Embryonic facial prominence (tissue), 1 donor: ENCODE results near the gene SBK3.
A peak's percentile ranks its signal among the peaks of the same experiment; 100 is the strongest.
"Not testable (repeated sequence)": the region's sequence is repeated elsewhere in the genome, so short reads cannot be mapped to it uniquely, and the experiment has no call there.

Source experiments
- DNase-seq: peaks from one replicate; pipeline ENCODE4 v3.0.0-alpha.2; 2016; ENCODE audit errors: extremely low spot score

SBK3 gene, protein sequence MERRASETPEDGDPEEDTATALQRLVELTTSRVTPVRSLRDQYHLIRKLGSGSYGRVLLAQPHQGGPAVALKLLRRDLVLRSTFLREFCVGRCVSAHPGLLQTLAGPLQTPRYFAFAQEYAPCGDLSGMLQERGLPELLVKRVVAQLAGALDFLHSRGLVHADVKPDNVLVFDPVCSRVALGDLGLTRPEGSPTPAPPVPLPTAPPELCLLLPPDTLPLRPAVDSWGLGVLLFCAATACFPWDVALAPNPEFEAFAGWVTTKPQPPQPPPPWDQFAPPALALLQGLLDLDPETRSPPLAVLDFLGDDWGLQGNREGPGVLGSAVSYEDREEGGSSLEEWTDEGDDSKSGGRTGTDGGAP

DNA sequence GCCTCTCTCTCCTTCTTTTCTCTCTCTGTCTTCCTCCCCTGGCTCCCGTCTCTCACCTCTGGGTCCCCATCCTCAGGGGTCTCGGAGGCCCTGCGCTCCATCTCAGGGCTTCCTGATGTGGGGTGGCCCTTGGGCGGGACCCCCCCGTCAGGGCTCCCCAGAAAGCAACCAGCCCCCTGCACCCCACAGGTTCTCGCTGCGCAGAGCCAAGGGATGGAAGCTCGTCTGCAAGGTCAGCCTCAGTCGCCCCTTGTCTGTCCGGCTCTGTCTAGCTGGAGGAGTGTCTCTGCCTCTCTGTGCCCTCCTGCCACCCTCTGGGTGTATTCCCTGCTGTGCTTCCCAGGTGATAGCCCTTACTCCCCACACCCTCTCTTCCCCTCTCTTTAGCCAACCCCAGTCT lies at the start of gene SBK3:
SBK3 (minus strand) TSS at position 101 of the 400 bp plus-strand sequence; CDS start at position 101, 0 bp downstream.
- DNase-seq: no peak

DNA sequence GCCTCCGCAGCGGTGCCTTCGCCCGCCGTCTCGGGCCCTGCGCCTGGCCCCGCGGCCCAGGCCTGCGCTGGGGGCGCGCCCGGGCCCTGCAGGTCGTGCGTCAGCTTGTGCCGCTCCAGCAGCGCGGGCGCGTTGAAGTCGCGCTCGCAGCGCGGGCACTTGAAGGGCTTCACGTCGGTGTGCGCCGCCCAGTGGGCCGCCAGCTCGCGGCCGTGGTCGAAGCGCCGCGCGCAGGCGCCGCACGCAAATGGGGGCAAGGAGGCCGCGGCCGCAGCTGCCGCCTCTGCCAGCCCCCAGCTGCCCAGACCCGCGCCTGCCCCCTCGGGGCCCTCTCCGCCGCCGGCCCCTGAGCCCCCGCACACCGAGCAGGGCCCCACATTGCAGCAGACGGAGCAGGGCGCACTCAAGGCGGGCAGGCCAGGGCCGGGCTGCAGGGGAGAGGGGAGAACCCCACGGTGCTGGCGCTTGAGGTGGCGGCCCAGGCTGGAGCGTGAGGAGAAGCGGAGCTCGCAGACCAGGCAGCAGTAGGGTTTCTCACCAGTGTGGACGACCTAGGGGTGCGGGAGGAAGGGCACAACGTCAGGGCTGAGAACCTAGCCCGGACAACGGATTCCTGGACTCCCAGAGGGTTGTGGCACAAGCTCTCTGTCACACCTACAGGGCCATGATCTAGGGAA lies 47.9 kb upstream of the SBK3 start:
- DNase-seq: no peak

- DNase-seq: no peak
These were observed 47.2 kb upstream of the SBK3 start for GRCh38 chr19:55592391-55593090.

DNA sequence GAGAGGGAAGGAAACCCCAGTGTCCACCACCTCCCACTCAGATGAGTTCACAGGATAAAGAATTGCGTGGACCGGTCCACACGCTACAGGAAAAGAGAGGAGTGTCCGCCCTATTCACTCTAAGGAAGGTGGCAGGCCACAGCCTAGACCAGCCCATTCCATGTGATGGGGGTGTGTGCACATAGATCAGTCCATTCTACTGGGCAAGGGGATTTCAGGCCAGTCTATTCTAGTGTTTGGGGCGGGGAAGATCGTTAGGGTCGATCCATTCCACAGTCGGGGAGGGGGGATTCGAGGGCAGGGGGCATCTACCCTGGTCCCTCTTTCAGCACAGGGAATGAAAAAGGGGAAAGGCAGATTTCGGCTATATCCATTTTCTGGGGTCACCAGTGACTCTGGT lies 46.2 kb upstream of the SBK3 start:
- no peak for DNase-seq

GRCh38 chr19:55590617-55591016 lies 45.3 kb upstream of the SBK3 start:
- DNase-seq: no peak

GRCh38 chr19:55590109-55590508 lies 44.8 kb upstream of the SBK3 start:
- DNase-seq: no peak

- DNase-seq: no peak
These were observed 43.4 kb upstream of the SBK3 start for GRCh38 chr19:55588738-55589137.

DNA sequence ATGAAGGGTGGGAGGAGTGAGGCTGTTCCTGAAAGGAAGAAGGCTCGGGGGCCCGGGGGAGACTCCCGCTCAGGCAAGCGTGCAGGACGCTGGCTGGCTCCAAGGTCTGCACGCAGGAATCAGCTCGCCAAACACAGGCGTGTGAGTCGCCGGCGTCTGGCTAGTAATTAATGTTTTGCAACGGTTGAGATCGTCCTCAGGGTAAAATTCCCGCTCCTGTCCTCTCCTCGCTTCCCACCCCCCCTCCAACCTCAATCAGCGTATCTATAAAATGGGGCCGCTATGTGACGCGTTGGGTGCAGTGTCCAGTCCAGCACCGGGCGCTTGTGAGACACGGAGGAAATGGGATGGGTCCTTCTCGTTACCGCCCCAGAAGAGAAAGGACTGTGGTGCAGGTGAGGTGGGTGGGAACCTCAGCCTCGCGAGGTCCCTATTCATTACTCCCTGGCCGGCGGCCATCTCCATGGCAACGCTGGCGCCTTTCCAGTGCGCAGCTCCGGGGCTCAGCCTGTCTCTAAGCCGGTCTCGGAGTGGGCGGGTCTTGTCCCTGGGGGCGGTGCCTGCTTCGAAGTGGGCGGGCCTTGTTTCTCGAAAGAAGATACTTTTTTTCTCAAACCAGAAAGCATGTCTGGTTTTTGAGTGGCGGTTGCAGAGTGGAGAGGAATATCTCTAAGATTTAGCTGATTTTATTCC lies 41.8 kb upstream of the SBK3 start:
- DNase-seq: peak; percentile 86

GRCh38 chr19:55585658-55586339 lies 40.5 kb upstream of the SBK3 start:
- peak; percentile 84 for DNase-seq

DNA sequence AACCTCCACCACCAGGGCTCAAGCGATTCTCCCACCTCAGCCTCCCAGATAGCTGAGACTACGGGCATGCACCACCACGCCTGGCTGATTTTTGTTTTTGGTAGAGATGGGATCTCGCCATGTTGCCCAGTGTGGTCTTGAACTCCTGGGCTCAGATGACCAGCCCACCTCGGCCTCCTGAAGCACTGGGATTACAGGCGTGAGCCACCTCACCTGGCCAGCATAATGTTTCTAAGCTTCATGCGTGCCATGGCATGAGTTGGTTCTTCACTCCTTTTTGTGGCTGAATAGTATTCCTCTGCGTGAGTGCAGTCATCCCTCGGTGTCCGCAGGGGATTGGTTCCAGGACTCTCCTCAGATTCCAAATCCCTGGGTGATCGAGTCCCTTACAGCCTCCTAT lies 39.5 kb upstream of the SBK3 start:
- no peak for DNase-seq

- DNase-seq: not testable (repeated sequence)
These were observed 38.6 kb upstream of the SBK3 start for GRCh38 chr19:55583897-55584296.

DNA sequence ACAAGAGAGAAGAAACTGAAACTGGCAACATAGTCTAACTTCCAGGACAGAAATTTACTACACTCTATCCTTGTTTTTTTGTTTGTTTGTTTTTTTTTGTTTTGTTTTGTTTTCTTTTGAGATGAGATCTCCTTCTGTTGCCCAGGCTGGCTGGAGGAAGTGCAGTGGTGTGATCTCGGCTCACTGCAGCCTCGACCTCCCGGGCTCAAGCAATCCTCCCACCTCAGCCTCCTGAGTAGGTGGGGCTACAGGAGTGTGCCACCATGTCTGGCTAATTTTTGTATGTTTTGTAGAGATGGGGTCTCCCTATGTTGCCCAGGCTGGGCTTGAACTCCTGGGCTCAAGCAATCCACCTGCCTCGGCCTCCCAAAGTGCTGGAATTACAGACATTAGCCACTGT lies 36.9 kb upstream of the SBK3 start:
- DNase-seq: not testable (repeated sequence)

GRCh38 chr19:55581823-55582223 lies 36.5 kb upstream of the SBK3 start:
- no peak for DNase-seq

DNA sequence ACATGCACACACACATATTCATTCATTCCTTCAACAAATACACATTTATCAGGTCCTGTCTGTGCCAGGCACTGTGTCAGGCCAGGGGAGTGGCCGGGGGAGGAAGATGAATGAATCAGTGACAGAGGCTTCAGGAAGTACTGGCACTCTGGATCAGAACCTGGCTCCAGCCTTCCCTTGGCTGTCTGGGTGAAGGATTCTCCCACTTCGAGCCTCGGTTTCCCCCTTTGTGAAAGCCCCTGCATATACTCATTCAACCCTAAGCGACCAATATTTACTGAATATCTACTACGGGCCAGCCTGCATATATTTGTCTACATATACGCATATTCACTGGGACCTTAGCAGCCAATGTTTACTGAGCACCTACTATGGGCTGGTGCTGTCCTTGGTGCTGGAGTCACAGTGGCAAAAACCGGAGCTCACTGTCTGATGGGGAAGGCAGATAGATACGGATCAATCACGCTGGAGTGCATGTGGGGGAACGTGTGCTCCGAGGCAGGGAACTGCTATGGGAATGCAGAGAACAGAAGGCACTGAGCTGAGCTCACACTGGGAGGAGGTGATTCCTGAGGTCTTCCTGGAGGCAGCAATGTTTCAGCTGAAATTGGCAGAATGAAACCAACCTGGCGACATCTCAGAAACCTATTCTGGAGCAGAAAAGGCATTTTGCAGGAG lies 35.9 kb upstream of the SBK3 start:
- DNase-seq: no peak

GRCh38 chr19:55580628-55581144 lies 35.3 kb upstream of the SBK3 start, which contains the start of gene ZNF579:
Gene ZNF579 (minus strand): TSS chr19:55580848. CDS start chr19:55579639, 1,209 bp downstream.
- peak; percentile 73 for DNase-seq

DNA sequence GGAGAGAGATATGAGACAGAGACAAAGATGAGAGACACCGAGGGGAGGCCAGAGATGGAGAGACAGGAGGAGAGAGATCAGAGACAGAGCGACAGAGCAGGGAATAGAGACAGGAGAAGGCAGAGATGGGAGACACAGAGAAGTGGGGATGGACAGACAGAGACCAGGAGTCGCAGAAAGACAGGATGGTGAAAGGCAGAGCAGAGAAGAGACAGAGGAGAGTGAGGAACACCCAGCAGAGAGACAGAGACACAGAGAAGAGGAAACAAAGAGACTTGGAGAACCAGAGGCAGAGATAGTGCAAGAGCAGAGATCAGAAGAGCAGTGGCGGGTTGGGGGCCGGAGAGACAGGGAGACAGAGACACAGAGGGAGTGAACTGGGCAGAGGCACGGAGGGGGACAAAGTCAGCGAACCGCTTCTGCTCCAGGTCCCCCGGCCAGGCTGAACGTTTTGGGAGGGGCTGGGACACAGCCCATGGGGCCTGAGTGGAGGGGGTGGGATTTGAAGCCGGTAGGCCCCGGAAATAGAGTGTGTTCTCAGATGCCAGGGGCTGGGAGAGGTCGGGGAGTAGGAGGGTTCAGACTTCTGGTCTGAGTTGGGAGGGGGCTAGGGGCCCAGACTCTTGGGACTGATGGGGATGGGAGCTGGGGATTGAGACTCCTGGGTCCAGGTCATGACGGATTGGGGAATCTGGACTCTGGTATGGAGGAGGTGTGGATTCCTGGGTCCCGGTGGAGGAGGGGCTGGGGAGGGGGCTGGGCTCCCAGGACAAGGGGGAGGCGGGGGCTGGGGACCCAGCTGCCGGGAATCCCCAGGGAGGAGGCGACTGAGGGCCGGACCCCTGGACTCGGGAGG lies 34.7 kb upstream of the SBK3 start:
- no peak for DNase-seq

DNA sequence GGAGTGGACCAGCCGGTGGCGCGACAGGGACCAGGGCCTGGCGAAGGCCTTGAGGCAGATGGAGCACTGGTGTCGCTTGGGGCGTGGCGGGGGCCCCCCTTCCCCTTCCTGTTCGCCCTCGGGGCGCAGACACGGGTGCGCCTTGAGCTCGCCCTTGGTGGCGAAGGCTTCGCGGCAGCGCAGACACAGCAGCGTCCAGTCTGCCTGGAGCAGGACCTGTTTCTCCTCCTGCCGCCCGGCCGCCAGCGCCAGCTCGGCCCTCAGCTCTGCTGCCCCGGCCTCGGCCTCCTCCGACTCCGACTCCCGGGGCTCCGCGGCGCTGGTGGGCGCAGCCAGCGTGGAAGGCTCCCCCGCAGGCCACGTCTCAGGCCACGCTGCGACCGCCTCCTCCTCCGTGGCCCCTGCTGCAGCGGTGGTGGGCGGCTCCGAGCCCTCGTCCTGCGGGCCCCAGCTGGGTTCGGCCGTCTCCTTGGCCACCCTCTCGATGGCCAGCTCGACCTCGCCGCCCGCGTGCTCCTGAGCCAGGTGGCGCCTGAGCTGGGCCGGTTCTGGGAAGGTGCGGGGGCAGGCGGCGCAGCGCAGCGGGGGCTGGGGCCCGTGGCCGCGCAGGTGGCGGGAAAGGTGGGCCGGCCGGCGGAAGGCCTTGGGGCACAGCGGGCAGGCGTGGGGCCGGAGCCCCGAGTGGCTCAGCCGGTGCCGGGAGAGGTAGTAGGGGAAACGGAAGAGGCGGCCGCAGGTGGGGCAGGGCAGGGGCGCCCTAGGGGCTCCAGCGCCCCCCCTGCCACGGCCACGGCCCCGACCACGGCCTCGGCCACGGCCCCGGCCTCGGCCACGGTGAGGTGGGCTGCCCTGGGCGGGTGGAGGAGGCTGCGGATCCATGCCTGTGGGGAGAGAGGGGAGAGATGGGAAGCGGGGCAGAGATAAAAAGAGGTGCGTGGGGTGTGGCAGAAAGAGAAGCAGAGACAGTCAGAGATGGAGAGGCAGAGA lies 33.7 kb upstream of the SBK3 start:
- no peak for DNase-seq

- no peak for DNase-seq
These were observed 32.9 kb upstream of the SBK3 start for GRCh38 chr19:55578031-55578760.
